Measurements from ENCODE around the gene IL17RC.

The IL17RC gene

GRCh38 chr3:9946112-9947024, 29.5 kb downstream of the IL17RC start:
- DNase-seq (ENCODE audit: low spot score): peak; percentile 71

GRCh38 chr3:9947025-9947995, 30.4 kb downstream of the IL17RC start:
- DNase-seq (ENCODE audit: low spot score): no peak

- no peak for DNase-seq (ENCODE audit: low spot score)
These were observed 31.7 kb downstream of the IL17RC start for GRCh38 chr3:9948586-9948985.

- DNase-seq (ENCODE audit: low spot score): no peak
These were observed 32.2 kb downstream of the IL17RC start for GRCh38 chr3:9949115-9949514.

- DNase-seq (ENCODE audit: low spot score): no peak
These were observed 32.7 kb downstream of the IL17RC start for GRCh38 chr3:9949626-9950025.

GRCh38 chr3:9951126-9951525, 34.2 kb downstream of the IL17RC start:
- no peak for DNase-seq (ENCODE audit: low spot score)

GRCh38 chr3:9951598-9951961, 34.7 kb downstream of the IL17RC start:
- no peak for DNase-seq (ENCODE audit: low spot score)

- peak; percentile 50 for DNase-seq (ENCODE audit: low spot score)
These were observed 35.3 kb downstream of the IL17RC start, which contains the start of gene PRRT3 for GRCh38 chr3:9951962-9952805. TSS of gene PRRT3 (minus strand) at chr3:9952408. CDS start at chr3:9950115, 2,293 bp downstream.

GRCh38 chr3:9955067-9955502, 38.2 kb downstream of the IL17RC start:
- no peak for DNase-seq (ENCODE audit: low spot score)

- no peak for DNase-seq (ENCODE audit: low spot score)
These were observed 38.9 kb downstream of the IL17RC start for GRCh38 chr3:9955611-9956352.

- no peak for DNase-seq (ENCODE audit: low spot score)
These were observed 40.3 kb downstream of the IL17RC start for GRCh38 chr3:9957214-9957613.

GRCh38 chr3:9965200-9965875, 48.4 kb downstream of the IL17RC start:
- no peak for DNase-seq (ENCODE audit: low spot score)

- no peak for DNase-seq (ENCODE audit: low spot score)
These were observed 49.9 kb downstream of the IL17RC start for GRCh38 chr3:9966841-9967240.

GRCh38 chr3:9969632-9970019, 52.7 kb downstream of the IL17RC start:
- no peak for DNase-seq (ENCODE audit: low spot score)

GRCh38 chr3:9970020-9970652, 53.2 kb downstream of the IL17RC start:
- DNase-seq (ENCODE audit: low spot score): no peak

GRCh38 chr3:9976721-9977709, 60.1 kb downstream of the IL17RC start:
- DNase-seq (ENCODE audit: low spot score): peak; percentile 84

- DNase-seq (ENCODE audit: low spot score): no peak
These were observed 61.9 kb downstream of the IL17RC start for GRCh38 chr3:9978710-9979305.

GRCh38 chr3:9980251-9980650, 63.4 kb downstream of the IL17RC start:
- no peak for DNase-seq (ENCODE audit: low spot score)
